GM21723 (cell line): ENCODE data around the gene TEDDM1.
"Not testable (repeated sequence)": the region's sequence is repeated elsewhere in the genome, so short reads cannot be mapped to it uniquely, and the experiment has no call there.

ENCODE experiments used
- ATAC-seq: cut with Tn5 transposase; IDR thresholded peaks from one replicate; pipeline ENCODE4 v1.9.1; 2021; ENCODE audit warnings: mild to moderate bottlenecking, moderate library complexity; ENCODE audit not compliant: unreplicated experiment

The TEDDM1 gene

DNA sequence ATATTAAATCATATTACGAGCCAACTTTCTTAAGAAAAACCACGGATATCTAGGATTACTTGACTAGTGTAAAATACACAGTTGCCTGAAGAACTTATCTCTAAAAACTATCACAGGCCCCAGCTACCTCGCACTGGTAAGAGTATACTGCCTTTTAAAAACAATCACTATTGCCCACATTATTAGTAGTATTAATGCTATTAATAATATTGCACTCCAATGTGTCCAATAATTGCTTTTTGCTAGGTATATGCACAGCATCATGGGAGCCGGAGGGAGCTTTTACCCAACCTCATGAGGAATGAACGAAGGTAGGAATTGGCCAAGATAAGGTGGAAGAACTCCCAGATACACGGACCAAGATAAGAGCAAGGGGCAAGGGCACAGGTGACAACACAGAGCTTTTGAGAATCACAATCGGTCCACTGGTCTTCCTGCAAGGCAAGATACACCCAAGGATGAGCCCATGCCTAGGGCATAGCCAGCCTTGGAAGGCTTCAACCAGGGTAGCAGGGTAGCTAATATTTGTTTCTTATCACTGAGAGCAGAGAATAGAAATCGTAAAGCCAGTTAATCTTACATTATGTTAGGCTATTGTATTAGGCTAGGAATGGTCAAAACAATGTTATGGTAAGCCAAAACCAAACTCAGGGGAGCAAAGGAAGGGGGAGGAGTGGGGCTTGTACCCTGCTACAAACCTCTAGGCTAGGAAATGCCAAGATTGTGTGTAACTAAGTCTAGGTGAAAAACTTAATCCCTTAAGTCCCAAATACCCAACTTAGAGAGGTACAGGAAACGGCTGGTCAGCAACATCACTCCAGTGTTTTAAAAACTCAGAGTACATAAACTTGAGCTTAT, 18.3 kb downstream of the TEDDM1 start:
- no peak for ATAC-seq

DNA sequence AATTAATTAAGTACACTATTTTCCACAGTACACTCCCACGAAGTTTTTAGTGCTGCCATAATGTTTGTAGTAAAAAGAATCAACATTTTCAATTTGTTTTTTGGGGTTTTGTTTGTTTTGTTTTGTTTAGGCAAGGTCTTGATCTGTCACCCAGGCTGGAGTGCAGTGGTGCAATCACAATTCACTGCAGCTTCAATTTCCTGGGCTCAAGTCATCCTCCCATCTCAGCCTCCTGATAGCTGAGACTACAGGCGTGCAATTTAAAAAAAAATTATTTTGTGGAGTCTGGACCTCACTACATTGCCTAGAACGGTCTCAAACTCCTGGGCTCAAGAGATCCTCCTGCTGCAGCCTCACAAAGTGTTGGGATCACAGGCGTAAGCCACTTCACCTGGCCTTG, 20.3 kb downstream of the TEDDM1 start:
- no peak for ATAC-seq

DNA sequence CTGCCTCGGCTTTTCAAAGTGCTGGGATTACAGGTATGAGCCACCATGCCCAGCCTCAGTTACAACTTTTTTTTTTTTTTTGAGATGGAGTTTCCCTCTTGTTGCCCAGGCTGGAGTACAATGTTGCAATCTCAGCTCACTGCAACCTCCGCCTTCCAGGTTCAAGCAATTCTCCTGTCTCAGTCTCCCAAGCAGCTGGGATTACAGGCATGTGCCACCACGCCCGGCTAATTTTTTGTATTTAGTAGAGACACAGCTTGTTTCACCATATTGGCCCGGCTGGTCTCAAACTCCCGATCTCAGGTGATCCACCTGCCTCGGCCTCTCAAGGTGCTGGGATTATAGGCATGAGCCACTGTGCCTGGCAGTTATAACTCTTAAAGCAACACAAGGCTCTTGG, 20.7 kb downstream of the TEDDM1 start:
- not testable (repeated sequence) for ATAC-seq

DNA sequence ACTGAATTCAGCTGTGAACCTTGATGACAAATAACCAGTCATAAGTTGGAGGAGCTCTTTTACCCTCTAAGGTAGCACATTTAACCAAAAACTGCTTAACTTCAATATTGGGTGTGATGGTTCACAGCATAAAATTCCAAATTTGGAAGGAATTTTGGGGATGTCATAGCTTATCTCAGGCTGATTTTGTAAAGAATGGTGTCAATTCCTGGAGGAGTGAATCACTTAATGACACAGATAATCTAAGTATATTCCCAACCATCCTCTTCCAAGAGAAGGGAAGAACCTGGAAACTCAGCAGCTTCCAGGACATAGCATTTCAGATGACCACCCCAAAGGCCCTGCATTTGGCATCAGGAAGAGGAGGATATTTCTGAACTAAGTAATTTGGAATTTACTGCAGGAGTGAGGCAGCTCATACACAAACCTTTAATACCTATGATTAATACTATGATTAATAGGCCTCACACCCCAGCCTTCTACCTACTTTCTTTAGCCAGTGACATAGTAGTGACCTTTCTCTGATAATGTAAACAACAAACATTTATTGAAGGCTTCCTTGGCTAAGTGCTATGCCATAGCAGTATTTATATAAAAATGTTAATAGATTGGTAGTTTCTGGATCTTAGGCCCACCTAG, 23.4 kb downstream of the TEDDM1 start:
- ATAC-seq, result no peak

DNA sequence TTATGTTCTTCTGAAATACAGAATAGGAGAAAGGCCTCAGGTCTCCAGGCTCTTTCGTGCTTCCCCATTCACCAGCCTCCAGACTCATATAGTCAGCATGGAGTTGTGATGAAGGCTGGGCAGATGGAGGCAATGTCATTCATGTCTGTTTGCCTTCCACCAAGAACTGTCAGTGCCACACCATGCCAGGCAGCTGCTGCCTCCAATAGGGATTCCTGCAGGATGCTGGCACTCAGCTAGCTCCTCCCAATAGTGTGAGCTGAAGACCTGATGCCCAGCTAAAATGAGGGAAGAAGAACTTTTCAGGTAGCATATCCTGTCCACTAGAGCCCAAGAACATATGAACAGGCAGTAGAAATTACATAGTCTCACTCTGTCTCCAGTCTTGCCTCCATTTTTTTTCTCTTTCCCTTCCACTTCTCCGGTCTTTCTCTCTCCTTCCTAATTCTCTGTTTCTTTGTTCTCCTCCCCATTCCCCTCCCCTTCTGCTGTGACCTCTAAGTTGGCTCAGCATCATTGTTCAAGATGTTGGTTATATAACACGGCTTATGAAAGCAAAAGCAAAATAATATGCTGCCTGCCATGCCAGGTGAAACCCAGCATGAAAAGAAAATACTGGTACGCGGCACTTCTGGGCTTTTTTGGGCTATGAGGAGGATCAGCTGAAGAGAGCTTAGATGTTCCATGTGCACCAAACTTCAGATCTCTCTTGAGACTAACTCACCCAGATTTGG, 26.2 kb downstream of the TEDDM1 start:
- ATAC-seq, result no peak

DNA sequence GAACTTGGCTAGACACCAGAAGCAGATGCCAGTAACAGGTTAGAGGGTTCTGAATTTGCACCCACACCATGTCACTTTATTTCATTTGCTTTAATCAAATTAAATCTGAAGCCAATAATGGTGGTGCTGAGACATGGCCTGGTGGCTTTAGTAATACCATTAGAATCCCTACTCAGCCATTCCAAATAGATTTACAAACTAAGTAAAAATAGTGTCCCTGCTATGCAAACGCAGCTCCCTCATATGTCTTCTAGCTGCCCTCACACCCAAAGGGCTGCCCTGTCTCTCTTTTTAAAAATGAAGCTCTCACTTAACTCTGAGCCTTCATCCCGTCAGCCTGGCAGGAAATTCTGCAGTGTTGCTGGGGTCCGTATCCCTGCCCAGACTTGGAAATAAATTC, 29.9 kb downstream of the TEDDM1 start:
- no peak for ATAC-seq

DNA sequence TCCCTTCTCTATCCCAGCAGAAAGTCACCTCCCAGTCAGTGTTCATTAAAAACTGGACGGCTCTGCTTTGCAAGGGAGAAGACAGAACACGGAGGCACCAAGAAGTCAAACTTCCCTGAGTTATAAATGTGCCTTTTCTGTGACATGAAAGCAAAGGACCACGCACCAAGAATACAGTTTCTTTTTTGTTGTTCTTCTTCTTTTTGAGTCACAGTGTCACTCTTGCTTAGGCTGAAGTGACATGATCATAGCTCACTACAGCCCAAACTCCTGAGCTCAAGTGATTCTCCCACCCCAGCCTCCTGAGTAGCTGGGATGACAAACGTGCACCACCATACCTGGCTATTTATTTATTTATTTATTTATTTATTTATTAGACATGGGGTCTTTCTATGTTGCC, 31.6 kb downstream of the TEDDM1 start:
- peak; percentile 61 for ATAC-seq

DNA sequence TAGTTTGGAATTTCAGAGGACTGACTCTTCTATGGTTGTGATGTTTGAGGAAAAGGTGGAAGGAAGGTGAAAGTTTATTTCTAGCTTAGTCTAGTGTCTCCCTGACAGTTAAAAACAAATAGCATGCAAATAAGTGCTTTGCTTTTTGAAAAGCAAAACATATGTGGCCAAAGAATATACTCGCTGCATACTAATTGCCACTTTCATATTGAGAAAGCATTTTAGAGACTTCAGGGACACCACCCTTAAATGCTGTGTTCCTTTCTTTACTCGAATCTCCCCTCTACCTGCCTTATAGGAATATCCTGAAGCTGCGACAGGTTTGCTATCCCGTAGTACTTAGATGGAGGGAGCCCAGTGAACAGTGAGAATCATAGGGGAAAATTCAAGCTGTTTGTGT, 32.1 kb downstream of the TEDDM1 start:
- peak; percentile 66 for ATAC-seq

DNA sequence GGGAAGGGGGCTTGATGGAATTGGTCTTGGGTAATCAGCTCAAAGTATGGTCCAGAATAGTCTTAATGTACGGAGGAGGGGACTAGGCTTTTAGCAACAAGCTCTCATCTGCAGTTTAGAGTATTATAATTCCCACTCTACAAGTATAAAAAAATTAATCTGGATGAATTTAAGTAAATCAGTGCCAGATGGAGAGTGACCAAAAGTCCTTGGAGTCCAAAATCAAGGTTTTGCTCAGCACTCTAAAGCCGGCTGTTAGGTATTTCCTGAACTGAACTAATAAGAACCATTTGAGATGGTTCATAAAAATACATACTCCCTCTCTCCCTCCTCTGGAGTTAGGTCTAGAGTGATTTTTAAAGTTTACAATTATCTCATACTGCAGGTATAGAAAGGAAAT, 32.5 kb downstream of the TEDDM1 start:
- peak; percentile 11 for ATAC-seq

DNA sequence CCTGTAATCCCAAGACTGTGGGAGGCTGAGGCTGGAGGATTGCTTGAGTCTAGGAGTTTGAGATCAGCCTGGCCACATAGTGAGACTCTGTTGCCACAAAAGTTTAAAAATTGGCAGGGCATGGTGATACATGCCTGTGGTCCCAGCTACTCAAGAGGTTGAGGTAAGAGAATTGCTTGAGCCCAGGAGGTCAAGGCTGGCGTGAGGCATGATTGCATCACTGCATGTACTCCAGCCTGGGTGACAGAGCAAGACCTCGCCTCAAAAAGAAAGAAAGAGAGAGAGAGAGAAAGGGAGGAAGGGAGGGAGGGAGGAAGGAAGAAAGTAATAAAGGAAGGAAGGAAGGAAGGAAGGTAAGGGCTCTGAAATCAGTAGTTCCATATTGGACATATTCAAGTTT, 33.9 kb downstream of the TEDDM1 start:
- no peak for ATAC-seq

DNA sequence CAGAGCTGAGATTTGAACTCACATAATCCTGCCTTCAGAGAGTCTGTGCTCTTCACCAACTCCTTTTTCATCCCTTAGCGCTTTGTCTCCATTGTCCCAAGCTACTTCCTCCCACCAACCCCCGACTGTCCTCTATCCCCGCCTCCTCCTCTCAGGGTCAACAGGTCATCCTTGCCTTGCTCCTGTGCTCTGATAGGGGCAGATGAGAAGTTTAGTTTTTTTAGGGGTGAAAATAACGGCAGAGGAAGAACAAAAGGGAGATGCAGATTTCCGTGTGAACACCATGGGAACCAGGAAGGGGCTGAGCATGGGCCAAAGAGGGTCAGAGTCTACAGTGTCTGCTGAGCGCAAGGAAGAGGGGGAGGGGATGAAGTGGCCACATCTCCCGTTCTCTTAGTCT, 40.8 kb downstream of the TEDDM1 start:
- ATAC-seq, result no peak

DNA sequence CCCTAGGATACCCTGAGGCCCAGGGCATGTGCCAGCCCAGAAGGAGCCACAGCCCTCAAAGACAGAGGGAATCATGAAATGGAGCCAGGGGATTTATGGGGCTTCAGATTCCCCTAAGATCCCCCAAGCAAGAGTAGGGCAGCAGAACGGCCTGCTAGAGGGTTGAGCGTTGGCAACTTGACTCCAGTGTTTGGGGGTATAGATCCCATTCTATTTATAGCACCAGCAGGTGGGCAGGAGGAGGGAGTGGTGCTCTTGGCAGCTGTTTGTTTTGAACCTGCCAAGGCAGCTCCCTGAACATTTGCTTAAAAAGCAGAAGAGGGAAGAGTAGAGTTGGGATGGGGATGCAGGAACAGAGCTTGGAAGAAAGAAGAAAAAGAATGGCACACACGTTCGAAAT, 42.6 kb downstream of the TEDDM1 start:
- ATAC-seq, result no peak

DNA sequence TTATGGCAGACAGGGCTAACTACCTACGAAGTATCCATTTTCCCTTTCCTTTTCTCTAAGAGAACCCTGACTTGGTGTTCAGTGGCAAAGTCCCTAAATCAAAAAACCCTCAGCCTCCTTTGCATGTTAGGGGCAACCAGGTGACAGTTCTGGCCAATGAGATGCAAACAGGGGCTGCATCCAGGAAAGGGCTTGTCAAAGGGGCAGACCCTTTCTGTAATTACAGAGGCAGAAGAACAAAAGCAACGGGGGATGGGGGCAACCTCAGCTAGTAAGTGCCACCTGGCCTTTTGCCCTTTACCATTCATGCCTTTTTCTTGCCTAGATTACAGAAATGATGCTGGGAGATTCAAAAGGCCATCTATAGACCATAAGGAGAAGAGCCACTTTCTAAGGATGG, 43.3 kb downstream of the TEDDM1 start:
- no peak for ATAC-seq

DNA sequence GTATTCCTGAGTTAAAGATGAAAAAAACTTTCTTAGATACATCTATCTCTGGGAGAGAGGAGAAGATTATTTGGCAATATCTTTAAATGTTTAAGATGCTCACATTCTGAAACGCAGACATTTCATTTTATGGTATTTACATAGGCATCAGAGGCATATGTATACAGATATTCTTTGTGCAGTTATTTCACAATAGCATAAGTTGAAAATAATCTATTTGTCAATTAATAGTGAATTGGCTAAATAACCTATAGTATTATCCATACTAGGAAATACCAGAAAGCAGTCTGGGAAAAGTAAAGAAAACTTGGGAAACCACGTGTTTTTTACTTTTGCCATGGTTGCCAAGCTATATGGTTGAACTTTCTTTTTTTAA, 44.8 kb downstream of the TEDDM1 start:
- ATAC-seq, result no peak

DNA sequence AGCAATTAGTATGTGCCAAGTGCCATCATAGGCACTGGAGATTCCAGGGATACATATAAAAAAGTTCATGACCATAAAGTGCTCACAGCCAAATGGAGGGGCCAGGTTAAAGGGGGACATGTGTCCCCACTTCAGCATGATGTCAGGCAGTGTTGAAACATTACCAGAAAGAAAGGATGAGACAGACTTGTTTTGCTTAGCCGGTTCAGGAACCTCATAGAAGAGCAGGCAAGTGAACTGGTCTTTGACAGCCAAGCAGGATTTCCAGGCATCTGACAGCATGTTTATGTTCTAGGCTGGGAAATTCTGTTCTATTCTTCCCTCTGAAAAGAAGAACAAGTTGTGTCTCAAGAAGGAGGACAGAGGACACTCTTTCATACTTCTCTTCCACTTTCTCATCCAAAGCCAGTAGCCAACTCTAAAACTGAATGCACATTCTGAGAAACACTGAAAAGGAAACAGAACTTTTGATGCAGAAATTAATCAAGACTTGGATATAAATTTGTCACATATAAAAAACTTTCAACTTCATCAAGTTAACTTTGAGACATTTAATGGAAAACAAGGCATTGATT, 48.6 kb downstream of the TEDDM1 start:
- no peak for ATAC-seq

DNA sequence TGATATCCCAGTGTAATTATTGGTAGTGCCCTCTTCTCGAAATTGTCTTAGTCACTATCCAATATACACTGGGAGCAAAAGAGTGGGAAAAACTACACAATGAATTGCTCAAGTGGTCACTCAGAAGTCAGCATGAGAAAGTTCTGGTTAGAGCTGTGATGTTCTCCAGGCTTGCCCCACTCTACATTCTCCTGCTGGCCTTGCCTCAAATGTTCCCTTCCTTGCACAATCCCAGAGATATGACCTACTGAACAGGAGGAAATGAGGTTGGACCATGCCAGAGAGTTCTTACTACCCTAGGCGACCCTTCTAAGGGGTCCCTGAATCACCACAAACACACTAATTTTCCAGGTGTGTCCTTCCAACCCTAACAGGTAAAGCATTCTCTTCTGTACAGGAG, 49.6 kb downstream of the TEDDM1 start:
- no peak for ATAC-seq

DNA sequence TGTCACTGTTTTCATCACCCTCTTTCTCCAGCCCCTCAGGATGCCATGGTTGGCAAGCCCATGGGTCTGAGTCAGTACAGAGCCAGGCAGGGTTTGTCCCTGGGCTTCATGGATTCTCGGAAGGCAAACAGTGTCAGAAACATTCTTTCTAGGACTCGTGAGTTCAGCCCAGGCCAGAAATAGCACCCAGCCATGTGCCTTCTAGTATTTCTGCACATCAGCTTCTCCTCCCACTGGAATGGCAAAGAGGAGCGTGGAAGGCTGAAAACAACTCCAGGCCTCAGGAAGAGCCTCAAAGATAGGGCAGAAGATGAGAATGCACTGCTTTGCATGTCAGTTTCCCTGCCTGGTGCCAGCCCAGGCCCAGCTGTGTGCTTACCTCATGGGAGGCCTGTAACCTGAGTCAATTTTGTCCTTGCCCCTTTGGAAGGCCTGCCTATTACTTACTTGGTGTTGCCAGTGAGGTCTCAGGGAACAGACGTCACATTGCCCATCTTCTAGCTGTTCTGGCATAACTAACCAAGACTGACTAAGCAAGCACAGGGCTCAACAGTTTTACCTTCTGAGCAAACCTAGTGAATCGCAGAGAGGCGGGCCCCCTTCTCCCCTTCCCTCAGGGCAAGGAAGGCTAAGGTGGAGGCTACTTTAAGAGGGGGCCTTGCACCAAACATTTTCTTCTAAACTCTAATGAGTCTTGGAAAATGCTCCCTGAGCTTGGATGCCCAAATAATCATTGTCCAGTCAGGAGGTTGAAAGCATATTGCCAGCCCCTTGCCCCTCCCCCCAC, 51.3 kb downstream of the TEDDM1 start:
- ATAC-seq, result no peak
